Smooth muscle cell (in vitro differentiated cells): ENCODE measurements around the gene CCNF. TPM values are rescaled to one million over a fixed set of nuclear protein-coding genes. Genes with fewer than 3 reads are reported as not detected.

Experiments used
- DNase-seq: peaks from one replicate; lab custom pipeline; 2025; ENCODE audit not compliant: unreplicated experiment; lab: John Stamatoyannopoulos, UW
- H2AFZ ChIP-seq: fragments of 200-600 bp; sonication (generic); 2 replicates; pipeline ENCODE4 v1.6.0; 2016; ENCODE audit warnings: antibody characterized with exemption, low read depth, mild to moderate bottlenecking
- H3F3A ChIP-seq: fragments of 200-600 bp; sonication (generic); 2 replicates; pipeline ENCODE4 v1.6.0; 2017; ENCODE audit warnings: antibody characterized with exemption, low read depth
- H3K27ac ChIP-seq: fragments of 200-600 bp; sonication (generic); 2 replicates; pipeline ENCODE4 v1.5.1; 2016; ENCODE audit warnings: low read depth, mild to moderate bottlenecking
- H3K27me3 ChIP-seq: fragments of 200-600 bp; sonication (generic); 2 replicates; pipeline ENCODE4 v1.6.1; 2016; ENCODE audit warnings: low read depth, mild to moderate bottlenecking
- H3K36me3 ChIP-seq: fragments of 200-600 bp; sonication (generic); 2 replicates; pipeline ENCODE4 v1.5.1; 2016; ENCODE audit warnings: low read depth
- H3K4me1 ChIP-seq: fragments of 200-600 bp; sonication (generic); 2 replicates; pipeline ENCODE4 v1.5.1; 2016; ENCODE audit warnings: low read depth
- H3K4me2 ChIP-seq: fragments of 200-600 bp; sonication (generic); 2 replicates; pipeline ENCODE4 v1.6.0; 2016; ENCODE audit warnings: mild to moderate bottlenecking
- H3K4me3 ChIP-seq: fragments of 200-600 bp; sonication (generic); 2 replicates; pipeline ENCODE4 v1.5.1; 2016; ENCODE audit warnings: mild to moderate bottlenecking
- H3K79me2 ChIP-seq: fragments of 200-600 bp; sonication (generic); 2 replicates; pipeline ENCODE4 v1.6.0; 2016; ENCODE audit warnings: low read depth, mild to moderate bottlenecking
- H3K9ac ChIP-seq: fragments of 200-600 bp; sonication (generic); 2 replicates; pipeline ENCODE4 v1.6.0; 2016; ENCODE audit warnings: low read depth
- H3K9me3 ChIP-seq: fragments of 200-600 bp; sonication (generic); replicated peaks from 2 replicates; pipeline ENCODE4 v1.5.1; 2016; ENCODE audit warnings: low read depth
- H4K20me1 ChIP-seq: fragments of 200-600 bp; sonication (generic); 2 replicates; pipeline ENCODE4 v1.6.0; 2016; ENCODE audit warnings: low read depth
- CTCF ChIP-seq: fragments of 200-600 bp; sonication (generic); IDR thresholded peaks from 2 replicates; pipeline ENCODE4 v1.5.1; 2017; ENCODE audit warnings: borderline replicate concordance, mild to moderate bottlenecking, antibody characterized with exemption; ENCODE audit not compliant: insufficient read depth, poor library complexity, severe bottlenecking
- WGBS: methylation state at CpG from one replicate; pipeline ENCODE4 v1.1.7; 2016; ENCODE audit warnings: low lambda C conversion rate; 5-methylcytosine and 5-hydroxymethylcytosine counted together
- polyA plus RNA-seq: library from polyadenylated mRNA; unstranded; fragments of >200 nt; fragmentation: Nextera tagmentation; extraction: Ambion mirVana; gene quantifications from 2 replicates; pipeline ENCODE4 v1.2.1, GENCODE V29; 2016
- total RNA-seq: library from RNA; depleted of rRNA; stranded (reverse); fragments of >200 nt; gene quantifications from 2 replicates; pipeline ENCODE4 v1.2.3, GENCODE V29; 2014

Gene CCNF
- total and polyA plus RNA-seq, 2 experiments from 2014 or later: 3.6 to 12.8 TPM

- H3K9ac ChIP-seq: no peak overlapping the region
- no peak for TF ChIP-seq CTCF
- 94% methylated on average over 12 of the region's 13 CpGs for WGBS
- no peaks in the 10 kb centered on the region for H3K9me3 ChIP-seq
- H3K36me3 ChIP-seq: no peaks in the 10 kb centered on the region
- no peaks in the 10 kb centered on the region for H3F3A ChIP-seq
- no peak overlapping the region for H3K4me2 ChIP-seq
- H4K20me1 ChIP-seq: peaks cover 70% of the 10 kb centered on the region
- no peaks in the 10 kb centered on the region for H3K4me1 ChIP-seq
- H3K27me3 ChIP-seq: no peaks in the 10 kb centered on the region
- no peak for DNase-seq
- H3K27ac ChIP-seq: no peak overlapping the region
- H3K79me2 ChIP-seq: no peaks in the 10 kb centered on the region
- no peak overlapping the region for H3K4me3 ChIP-seq
- no peak overlapping the region for H2AFZ ChIP-seq
Observed at GRCh38 chr16:2484898-2485508, 55.8 kb downstream of the CCNF start.

- no peak for DNase-seq
- H3F3A ChIP-seq: no peaks in the 10 kb centered on the region
- TF ChIP-seq CTCF: no peak
- H3K79me2 ChIP-seq: no peaks in the 10 kb centered on the region
- H3K4me3 ChIP-seq: no peak overlapping the region
- no peak overlapping the region for H3K9ac ChIP-seq
- H3K4me1 ChIP-seq: no peaks in the 10 kb centered on the region
- H3K27ac ChIP-seq: no peak overlapping the region
- no peak overlapping the region for H2AFZ ChIP-seq
- H3K27me3 ChIP-seq: no peaks in the 10 kb centered on the region
- H4K20me1 ChIP-seq: peaks cover 67% of the 10 kb centered on the region
- H3K4me2 ChIP-seq: no peak overlapping the region
- no peaks in the 10 kb centered on the region for H3K9me3 ChIP-seq
- no peaks in the 10 kb centered on the region for H3K36me3 ChIP-seq
- 92% methylated on average over 33 of the region's 33 CpGs for WGBS
Observed at GRCh38 chr16:2485811-2486507, 56.7 kb downstream of the CCNF start.

- no peak overlapping the region for H3K4me3 ChIP-seq
- no peaks in the 10 kb centered on the region for H3K27me3 ChIP-seq
- no peaks in the 10 kb centered on the region for H3K9me3 ChIP-seq
- no peaks in the 10 kb centered on the region for H3K79me2 ChIP-seq
- no peaks in the 10 kb centered on the region for H3K36me3 ChIP-seq
- no peak for TF ChIP-seq CTCF
- H3K27ac ChIP-seq: no peak overlapping the region
- H3K4me2 ChIP-seq: no peak overlapping the region
- 87% methylated on average over 29 of the region's 29 CpGs for WGBS
- peaks cover 61% of the 10 kb centered on the region for H4K20me1 ChIP-seq
- no peaks in the 10 kb centered on the region for H3F3A ChIP-seq
- no peak overlapping the region for H3K9ac ChIP-seq
- no peak overlapping the region for H2AFZ ChIP-seq
- DNase-seq: no peak
- H3K4me1 ChIP-seq: no peaks in the 10 kb centered on the region
Observed at GRCh38 chr16:2486645-2487516, 57.6 kb downstream of the CCNF start.
